GM19455 (cell line): ENCODE results near the gene UBE2G2.

Experiments
- ATAC-seq: cut with Tn5 transposase; IDR thresholded peaks from one replicate; pipeline ENCODE4 v1.9.1; 2021; ENCODE audit not compliant: unreplicated experiment

The UBE2G2 gene

GRCh38 chr21:44816761-44817505 is 15.3 kb upstream of the UBE2G2 start:
- no peak for ATAC-seq

- no peak for ATAC-seq
Observed at GRCh38 chr21:44815852-44816628, 14.4 kb upstream of the UBE2G2 start.

GRCh38 chr21:44815225-44815624 is 13.6 kb upstream of the UBE2G2 start:
- no peak for ATAC-seq

- ATAC-seq: no peak
Observed at GRCh38 chr21:44814498-44815023, 12.9 kb upstream of the UBE2G2 start.

GRCh38 chr21:44813727-44814126 is 12.1 kb upstream of the UBE2G2 start:
- no peak for ATAC-seq

GRCh38 chr21:44813149-44813548 is 11.5 kb upstream of the UBE2G2 start:
- ATAC-seq: no peak

- ATAC-seq: no peak
Observed at GRCh38 chr21:44812640-44813039, 11.0 kb upstream of the UBE2G2 start.

GRCh38 chr21:44810779-44811178 is 9.2 kb upstream of the UBE2G2 start:
- ATAC-seq: no peak

GRCh38 chr21:44805859-44806258 is 4.2 kb upstream of the UBE2G2 start:
- ATAC-seq: no peak

- ATAC-seq: no peak
Observed at GRCh38 chr21:44805226-44805625, 3.6 kb upstream of the UBE2G2 start.

GRCh38 chr21:44804762-44805161 is 3.1 kb upstream of the UBE2G2 start:
- ATAC-seq: no peak

- no peak for ATAC-seq
Observed at GRCh38 chr21:44803651-44804050, 2.0 kb upstream of the UBE2G2 start.

GRCh38 chr21:44802396-44803153 is 955 bp upstream of the UBE2G2 start:
- ATAC-seq: no peak

- no peak for ATAC-seq
Observed at GRCh38 chr21:44800971-44801467, 601 bp downstream of the UBE2G2 start.

- no peak for ATAC-seq
Observed at GRCh38 chr21:44800103-44800502, 1.5 kb downstream of the UBE2G2 start.

- no peak for ATAC-seq
Observed at GRCh38 chr21:44799646-44800045, 2.0 kb downstream of the UBE2G2 start.

- ATAC-seq: no peak
Observed at GRCh38 chr21:44797775-44798174, 3.8 kb downstream of the UBE2G2 start.

GRCh38 chr21:44795342-44795741 is 6.3 kb downstream of the UBE2G2 start:
- ATAC-seq: no peak

GRCh38 chr21:44793592-44794374 is 7.8 kb downstream of the UBE2G2 start:
- ATAC-seq: no peak
